Astrocyte of the spinal cord (primary cell): ENCODE data around the gene SMYD3.

Experiments
- DNase-seq: peaks from one replicate; pipeline ENCODE4 v3.0.0; 2011; ENCODE audit warnings: low read depth, low spot score
- H3K4me3 ChIP-seq: 2 replicates; pipeline ENCODE4 v1.5.1; 2011; ENCODE audit warnings: low read depth, mild to moderate bottlenecking, low read length, moderate library complexity
- CTCF ChIP-seq: IDR thresholded peaks from 2 replicates; pipeline ENCODE4 v1.5.1; 2012; ENCODE audit warnings: low read depth, mild to moderate bottlenecking, low read length, inconsistent platforms
- in situ Hi-C: cut with HindIII; loops from 2 replicates; pipeline ENCODE4 v1.10.0; 2017; ENCODE audit warnings: low sequenced_read_pairs

The SMYD3 gene

DNA sequence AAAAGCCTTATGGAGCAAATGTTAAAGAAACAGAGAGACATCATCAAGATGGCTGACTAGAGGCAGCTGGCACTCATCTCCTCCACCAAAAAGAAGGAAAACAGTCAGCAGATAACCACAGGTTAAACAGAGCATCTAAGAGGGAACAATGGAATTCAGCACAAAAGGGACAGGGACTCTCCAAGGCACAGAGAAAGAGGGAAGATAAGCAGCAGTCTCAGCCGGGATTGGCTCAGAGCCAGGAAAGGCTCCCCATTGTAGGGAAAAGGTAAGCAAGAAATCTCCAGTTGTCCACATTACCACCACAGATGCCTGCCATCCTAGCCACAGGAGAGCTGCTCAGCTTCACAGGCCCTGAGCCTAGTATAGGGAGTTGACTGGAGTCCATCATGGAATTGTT is 605.5 kb downstream of the SMYD3 start:
- H3K4me3 ChIP-seq: no peak overlapping the region
- DNase-seq: no peak
- TF ChIP-seq CTCF: no peak
- in situ Hi-C loops: no loop called here

GRCh38 chr1:245901037-245901436 is 606.0 kb downstream of the SMYD3 start:
- in situ Hi-C loops: no loop called here
- H3K4me3 ChIP-seq: no peak overlapping the region
- DNase-seq: no peak
- TF ChIP-seq CTCF: no peak

DNA sequence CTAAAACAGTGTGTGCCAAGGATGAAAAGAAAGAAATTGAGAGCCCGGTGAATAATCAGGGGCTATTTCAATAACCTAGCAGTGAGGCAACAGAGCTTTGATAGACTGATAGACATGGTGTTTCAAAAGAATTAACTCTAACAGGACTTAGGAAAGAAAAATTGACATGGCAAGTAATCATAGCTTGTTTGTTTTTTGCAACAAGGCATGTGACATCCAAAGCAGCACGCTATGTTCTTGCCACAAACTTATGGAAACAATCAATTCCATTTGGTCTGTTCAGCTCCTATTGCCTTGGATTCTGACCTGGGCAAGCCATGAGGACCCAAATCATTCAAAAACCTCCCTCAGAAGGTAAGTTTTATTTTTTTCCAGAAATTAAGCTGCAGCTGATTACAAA is 608.5 kb downstream of the SMYD3 start:
- in situ Hi-C loops: no loop called here
- TF ChIP-seq CTCF: no peak
- DNase-seq: no peak
- H3K4me3 ChIP-seq: no peak overlapping the region

- DNase-seq: no peak
- no peak for TF ChIP-seq CTCF
- no peak overlapping the region for H3K4me3 ChIP-seq
- in situ Hi-C loops: no loop called here
These were observed 610.8 kb downstream of the SMYD3 start for GRCh38 chr1:245896258-245896657.

GRCh38 chr1:245895455-245895959 is 611.6 kb downstream of the SMYD3 start:
- TF ChIP-seq CTCF: no peak
- H3K4me3 ChIP-seq: no peak overlapping the region
- DNase-seq: no peak
- in situ Hi-C loops: no loop called here

DNA sequence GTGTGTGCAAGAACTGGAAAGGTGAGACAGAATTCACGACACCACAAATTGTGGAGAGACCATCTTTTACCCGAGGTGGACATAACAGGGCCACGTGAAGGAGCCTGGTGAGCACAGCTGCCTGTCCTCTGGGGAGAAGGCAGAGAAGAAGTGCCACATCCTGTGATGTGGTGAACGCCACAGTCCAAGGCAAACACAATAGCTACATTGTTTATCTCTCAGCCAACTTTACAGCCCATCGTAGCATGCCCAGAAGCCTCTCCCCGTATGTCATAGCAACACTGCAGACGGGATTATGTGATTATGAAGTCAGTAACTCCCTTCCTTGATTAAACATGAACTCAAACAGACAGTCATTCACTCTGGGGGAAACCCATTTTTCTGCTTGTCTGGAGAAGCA is 612.2 kb downstream of the SMYD3 start:
- no peak for DNase-seq
- in situ Hi-C loops: no loop called here
- no peak for TF ChIP-seq CTCF
- H3K4me3 ChIP-seq: no peak overlapping the region

DNA sequence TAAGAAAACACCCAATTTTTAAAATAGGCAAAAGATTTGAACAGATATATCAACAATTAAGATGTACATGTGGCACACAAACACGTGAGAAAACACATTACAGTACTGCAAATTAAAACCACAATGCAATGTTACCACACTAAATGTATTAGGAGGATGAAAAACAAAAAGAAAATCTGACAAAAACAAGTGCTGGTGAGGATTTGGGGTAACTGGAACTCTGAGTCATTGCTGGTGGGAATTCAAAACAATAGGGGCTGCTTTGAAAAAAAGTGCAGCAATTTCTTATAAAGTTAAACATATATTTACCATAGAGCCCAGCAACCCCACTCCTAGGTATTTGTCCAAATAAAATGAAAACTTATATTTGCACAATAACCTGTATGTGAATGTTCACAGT is 614.1 kb downstream of the SMYD3 start:
- no peak for DNase-seq
- no peak for TF ChIP-seq CTCF
- no peak overlapping the region for H3K4me3 ChIP-seq
- in situ Hi-C loops: no loop called here
